ENCODE results near the gene MAML1.

- TF ChIP-seq CTCF (IDR thresholded peaks at IDR 0.05), result no peak
- TF ChIP-seq EZH2 (IDR thresholded peaks at IDR 0.05), result no peak
- TF ChIP-seq EZH2phosphoT487 (IDR thresholded peaks at IDR 0.05), result no peak
Observed at GRCh38 chr5:179780362-179780761, 47.7 kb downstream of the MAML1 start.

Measured in neural progenitor cell (in vitro differentiated cells).